Stimulated activated naive B cell treated with anti-CD40 and anti-IgM and Interleukin-4, amounts not matched to agents 10 μg/mL and 1 μg/mL and 100 μg/mL, for 72 hours (primary cell): ENCODE results near the gene AMPH.

Experiments used
- ATAC-seq, 2 donors: fragments of 150-1000 bp; cut with Tn5 transposase; replicated peaks; 2 replicates each; pipeline ENCODE4 v1.10.0; 2021; ENCODE audit warnings: moderate library complexity in 1 of 2
- DNase-seq: peaks from one replicate; pipeline ENCODE4 v3.0.0; 2021
- H3K27ac Mint-ChIP-seq: one replicate; pipeline ENCODE4 v1.8.0; 2022; ENCODE audit warnings: mild to moderate bottlenecking, mixed read lengths
- H3K27me3 Mint-ChIP-seq, 2 donors: one replicate each; pipeline ENCODE4 v1.8.0; 2022; ENCODE audit warnings: mixed read lengths in 2 of 2
- H3K36me3 Mint-ChIP-seq, 2 donors: one replicate each; pipeline ENCODE4 v1.8.0; 2022; ENCODE audit warnings: mixed read lengths in 2 of 2, mild to moderate bottlenecking in 1 of 2
- H3K4me1 Mint-ChIP-seq, 2 donors: one replicate each; pipeline ENCODE4 v1.8.0; 2022; ENCODE audit warnings: mixed read lengths in 2 of 2, mild to moderate bottlenecking in 1 of 2
- H3K4me3 Mint-ChIP-seq, 2 donors: one replicate each; pipeline ENCODE4 v1.8.0; 2022; ENCODE audit warnings: mild to moderate bottlenecking in 2 of 2, mixed read lengths in 2 of 2, moderate library complexity in 1 of 2
- H3K9me3 Mint-ChIP-seq, 2 donors: one replicate each; pipeline ENCODE4 v1.8.0; 2022; ENCODE audit warnings: mixed read lengths in 2 of 2, mild to moderate bottlenecking in 1 of 2

AMPH gene

GRCh38 chr7:38545977-38546376 is 85.2 kb downstream of the AMPH start:
- DNase-seq (no peak), ATAC-seq (no peak)
- no peaks in the 10 kb centered on the region for H3K4me1 Mint-ChIP-seq
- H3K36me3 Mint-ChIP-seq, result no peaks in the 10 kb centered on the region
- H3K27me3 Mint-ChIP-seq, result peaks cover 4 to 10% of the 10 kb centered on the region in 2 donors
- no peak overlapping the region for H3K4me3 Mint-ChIP-seq
- H3K9me3 Mint-ChIP-seq, result no peaks in the 10 kb centered on the region
- no peak overlapping the region for H3K27ac Mint-ChIP-seq

- Mint-ChIP-seq H3K27ac (no peak overlapping the region), H3K4me3 (no peak overlapping the region), H3K9me3 (no peaks in the 10 kb centered on the region), H3K4me1 (no peaks in the 10 kb centered on the region), H3K27me3 (peaks cover 0 to 7% of the 10 kb centered on the region in 2 donors), H3K36me3 (no peaks in the 10 kb centered on the region)
- DNase-seq, result no peak
- ATAC-seq, result no peak
Measured at GRCh38 chr7:38542156-38542555, 89.0 kb downstream of the AMPH start.

- H3K27ac Mint-ChIP-seq, result no peak overlapping the region
- H3K9me3 Mint-ChIP-seq, result no peaks in the 10 kb centered on the region
- DNase-seq (no peak), ATAC-seq (no peak)
- H3K36me3 Mint-ChIP-seq, result no peaks in the 10 kb centered on the region
- no peak overlapping the region for H3K4me3 Mint-ChIP-seq
- H3K27me3 Mint-ChIP-seq, result peaks cover 0 to under 1% of the 10 kb centered on the region in 2 donors
- H3K4me1 Mint-ChIP-seq, result no peaks in the 10 kb centered on the region
Measured at GRCh38 chr7:38541440-38541839, 89.7 kb downstream of the AMPH start.

DNA sequence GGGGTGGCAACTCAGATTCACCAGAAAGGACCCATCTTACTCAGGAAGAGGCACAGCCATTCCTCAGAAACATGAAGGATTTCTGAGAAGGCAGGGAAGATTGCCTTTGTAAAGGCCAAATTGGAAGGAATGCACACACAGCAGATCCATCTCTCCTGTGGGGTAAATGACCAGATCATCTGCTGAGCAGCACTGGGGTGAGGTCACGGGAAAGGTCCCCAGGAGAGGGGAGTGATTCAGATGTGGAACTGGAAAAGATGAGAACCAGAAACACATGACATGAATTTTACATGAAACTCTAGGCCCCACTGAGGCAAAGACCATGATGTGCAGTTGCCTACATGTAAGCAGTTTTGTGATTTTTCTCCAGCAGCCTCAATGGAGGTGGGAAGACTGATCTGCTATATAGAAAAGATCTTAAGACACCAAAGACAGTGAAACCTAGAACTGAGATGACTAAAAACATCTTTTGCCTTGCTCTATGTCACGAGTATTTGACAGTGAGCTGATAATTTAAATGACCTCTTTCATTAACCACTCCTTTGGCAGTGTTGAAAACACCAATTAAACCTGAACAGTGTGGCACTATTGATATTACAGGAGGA is 91.6 kb downstream of the AMPH start:
- no peaks in the 10 kb centered on the region for H3K9me3 Mint-ChIP-seq
- DNase-seq (no peak), ATAC-seq (no peak)
- H3K4me1 Mint-ChIP-seq, result no peaks in the 10 kb centered on the region
- no peak overlapping the region for H3K27ac Mint-ChIP-seq
- no peaks in the 10 kb centered on the region for H3K36me3 Mint-ChIP-seq
- H3K4me3 Mint-ChIP-seq, result no peak overlapping the region
- no peaks in the 10 kb centered on the region for H3K27me3 Mint-ChIP-seq

- Mint-ChIP-seq H3K27ac (no peak overlapping the region), H3K27me3 (peaks cover 10 to 17% of the 10 kb centered on the region in 2 donors), H3K4me3 (no peak overlapping the region), H3K9me3 (no peaks in the 10 kb centered on the region), H3K4me1 (peaks cover 3 to 4% of the 10 kb centered on the region in 2 donors), H3K36me3 (no peaks in the 10 kb centered on the region)
- DNase-seq (no peak), ATAC-seq (no peak)
Measured at GRCh38 chr7:38535073-38535472, 96.1 kb downstream of the AMPH start.

DNA sequence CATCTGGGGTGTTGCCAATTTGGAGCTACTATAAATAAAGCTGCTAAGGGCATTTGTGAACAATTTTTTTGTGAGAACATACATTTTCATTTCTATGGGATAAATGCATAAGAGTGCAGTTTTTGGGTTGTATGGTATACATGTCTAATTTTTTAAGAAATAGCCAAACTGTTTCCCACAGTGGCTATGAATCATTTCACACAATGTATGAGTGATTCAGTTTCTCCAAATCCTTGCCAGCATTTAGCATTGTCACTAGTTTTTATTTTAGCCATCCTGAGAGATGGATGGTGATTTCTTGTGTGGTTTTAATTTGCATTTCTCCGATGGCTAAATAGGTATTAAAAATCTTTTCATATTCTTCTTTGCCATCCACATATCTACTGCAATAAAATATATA is 105.3 kb downstream of the AMPH start:
- Mint-ChIP-seq H3K36me3 (no peaks in the 10 kb centered on the region), H3K27ac (no peak overlapping the region), H3K4me1 (peaks cover under 1 to 2% of the 10 kb centered on the region in 2 donors), H3K9me3 (no peaks in the 10 kb centered on the region), H3K4me3 (no peak overlapping the region), H3K27me3 (peaks cover under 1 to 7% of the 10 kb centered on the region in 2 donors)
- no peak for ATAC-seq
- DNase-seq, result no peak

DNA sequence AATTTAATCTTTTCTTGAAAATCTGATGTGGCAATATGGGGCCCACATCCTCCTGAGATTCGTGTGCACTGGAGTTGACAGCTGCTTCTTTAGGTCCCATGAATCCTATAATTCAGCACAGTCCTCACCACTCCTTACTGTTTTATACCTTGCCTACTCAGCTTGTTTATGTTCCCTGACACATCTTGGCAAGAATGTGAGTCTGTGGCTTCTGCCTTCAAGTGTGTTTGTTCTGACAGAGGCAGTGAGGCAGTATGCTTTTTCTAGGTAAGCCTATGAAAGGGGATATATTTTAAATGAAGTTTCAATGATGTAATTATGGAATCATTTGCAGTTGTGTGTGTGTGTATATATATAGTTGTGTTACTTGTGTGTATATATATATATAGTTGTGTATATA is 106.4 kb downstream of the AMPH start:
- H3K27ac Mint-ChIP-seq, result no peak overlapping the region
- H3K36me3 Mint-ChIP-seq, result no peaks in the 10 kb centered on the region
- H3K9me3 Mint-ChIP-seq, result no peaks in the 10 kb centered on the region
- no peak for DNase-seq
- H3K4me3 Mint-ChIP-seq, result no peak overlapping the region
- ATAC-seq, result no peak
- peaks cover 5 to 7% of the 10 kb centered on the region in 2 donors for H3K27me3 Mint-ChIP-seq
- H3K4me1 Mint-ChIP-seq, result no peaks in the 10 kb centered on the region

DNA sequence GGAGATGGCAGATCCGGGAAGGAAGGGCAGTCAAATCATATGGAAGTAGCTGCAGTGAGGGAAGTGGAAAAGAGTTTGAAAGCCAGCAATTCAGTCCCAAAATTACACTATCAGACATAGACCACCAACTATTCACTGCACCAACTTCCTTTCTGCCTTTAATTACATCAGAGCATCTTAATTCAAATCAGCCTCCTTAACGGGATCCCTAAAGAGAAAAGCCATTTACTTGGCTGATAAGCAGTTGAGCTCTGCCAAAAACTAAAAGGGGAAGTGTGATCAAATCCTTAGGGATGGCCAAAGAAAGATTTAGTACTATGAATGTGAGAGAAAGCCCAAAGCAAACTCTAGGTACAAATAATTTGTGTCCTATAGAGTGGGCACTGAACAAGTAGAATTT is 110.4 kb downstream of the AMPH start:
- Mint-ChIP-seq H3K27me3 (peaks cover 0 to 5% of the 10 kb centered on the region in 2 donors), H3K4me1 (no peaks in the 10 kb centered on the region), H3K36me3 (no peaks in the 10 kb centered on the region), H3K27ac (no peak overlapping the region), H3K4me3 (no peak overlapping the region), H3K9me3 (peaks cover 3 to 11% of the 10 kb centered on the region in 2 donors)
- DNase-seq, result no peak
- ATAC-seq, result no peak

DNA sequence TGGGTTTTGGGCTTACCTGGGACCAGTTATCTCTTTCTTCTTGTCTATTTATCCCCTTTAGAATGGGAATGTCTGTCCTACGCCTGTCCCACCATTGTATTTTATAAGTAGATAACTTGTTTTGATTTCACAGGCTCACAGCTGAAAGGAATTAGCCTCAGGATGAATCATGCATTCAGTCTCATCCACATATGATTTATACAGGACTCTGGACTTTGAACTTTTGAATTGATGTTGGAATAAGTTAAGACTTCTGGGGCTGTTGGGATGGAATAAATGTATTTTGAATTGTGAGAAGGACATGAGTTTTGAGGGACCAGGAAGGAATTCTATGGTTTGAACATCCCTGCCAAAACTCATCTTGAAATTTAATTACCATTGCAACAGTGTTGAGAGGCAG is 112.6 kb downstream of the AMPH start:
- ATAC-seq, result no peak
- DNase-seq, result no peak
- Mint-ChIP-seq H3K27me3 (peaks cover 0 to 5% of the 10 kb centered on the region in 2 donors), H3K27ac (no peak overlapping the region), H3K4me3 (no peak overlapping the region), H3K4me1 (no peaks in the 10 kb centered on the region), H3K9me3 (peaks cover 15 to 17% of the 10 kb centered on the region in 2 donors), H3K36me3 (no peaks in the 10 kb centered on the region)

DNA sequence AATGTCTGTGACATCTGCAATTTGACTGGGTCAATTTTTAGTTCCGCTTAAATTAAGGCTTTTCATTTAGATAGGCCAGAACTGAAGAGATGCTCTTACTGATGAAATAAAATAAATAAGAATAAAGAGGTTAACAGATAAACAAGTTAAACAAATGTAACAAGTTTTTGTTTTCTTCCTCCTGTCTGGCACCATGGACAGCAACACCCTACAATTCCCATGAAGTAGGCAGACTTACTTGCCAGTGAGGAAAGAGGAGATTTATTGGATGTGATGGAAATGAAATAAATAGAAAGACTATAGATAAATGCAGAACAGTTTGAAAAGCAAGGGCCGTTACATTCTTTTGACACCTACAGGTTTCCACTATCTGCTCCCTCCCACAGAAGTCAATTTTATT is 118.5 kb downstream of the AMPH start:
- Mint-ChIP-seq H3K4me3 (no peak overlapping the region), H3K9me3 (peaks cover 15 to 17% of the 10 kb centered on the region in 2 donors), H3K27ac (no peak overlapping the region), H3K4me1 (no peaks in the 10 kb centered on the region), H3K27me3 (no peaks in the 10 kb centered on the region), H3K36me3 (no peaks in the 10 kb centered on the region)
- ATAC-seq, result no peak
- DNase-seq, result no peak

GRCh38 chr7:38512291-38512690 is 118.9 kb downstream of the AMPH start:
- no peak for DNase-seq

GRCh38 chr7:38507384-38507783 is 123.8 kb downstream of the AMPH start:
- Mint-ChIP-seq H3K4me1 (no peaks in the 10 kb centered on the region), H3K4me3 (no peak overlapping the region), H3K36me3 (no peaks in the 10 kb centered on the region), H3K27me3 (peaks cover 6 to 15% of the 10 kb centered on the region in 2 donors), H3K9me3 (no peaks in the 10 kb centered on the region), H3K27ac (no peak overlapping the region)
- no peak for DNase-seq
- ATAC-seq, result no peak

More at GRCh38 chr7:38512291-38512690, 118.9 kb downstream of the AMPH start:
- Mint-ChIP-seq H3K4me1 (no peaks in the 10 kb centered on the region), H3K9me3 (peaks cover 15% of the 10 kb centered on the region in 2 donors), H3K27ac (no peak overlapping the region), H3K36me3 (no peaks in the 10 kb centered on the region), H3K27me3 (no peaks in the 10 kb centered on the region), H3K4me3 (no peak overlapping the region)
- ATAC-seq, result no peak

GRCh38 chr7:38506756-38507155 is 124.4 kb downstream of the AMPH start:
- H3K9me3 Mint-ChIP-seq, result no peaks in the 10 kb centered on the region
- H3K27ac Mint-ChIP-seq, result no peak overlapping the region
- no peaks in the 10 kb centered on the region for H3K36me3 Mint-ChIP-seq
- DNase-seq (no peak), ATAC-seq (no peak)
- H3K4me1 Mint-ChIP-seq, result no peaks in the 10 kb centered on the region
- peaks cover 6 to 15% of the 10 kb centered on the region in 2 donors for H3K27me3 Mint-ChIP-seq
- no peak overlapping the region for H3K4me3 Mint-ChIP-seq

GRCh38 chr7:38506004-38506403 is 125.2 kb downstream of the AMPH start:
- ATAC-seq, result no peak
- Mint-ChIP-seq H3K27me3 (peaks cover 6 to 15% of the 10 kb centered on the region in 2 donors), H3K9me3 (no peaks in the 10 kb centered on the region), H3K4me3 (no peak overlapping the region), H3K4me1 (no peaks in the 10 kb centered on the region), H3K27ac (no peak overlapping the region), H3K36me3 (no peaks in the 10 kb centered on the region)
- no peak for DNase-seq

GRCh38 chr7:38504684-38505083 is 126.5 kb downstream of the AMPH start:
- H3K4me3 Mint-ChIP-seq, result no peak overlapping the region
- H3K36me3 Mint-ChIP-seq, result no peaks in the 10 kb centered on the region
- H3K9me3 Mint-ChIP-seq, result no peaks in the 10 kb centered on the region
- H3K27me3 Mint-ChIP-seq, result peaks cover 9 to 19% of the 10 kb centered on the region in 2 donors
- no peaks in the 10 kb centered on the region for H3K4me1 Mint-ChIP-seq
- DNase-seq (no peak), ATAC-seq (no peak)
- no peak overlapping the region for H3K27ac Mint-ChIP-seq

- Mint-ChIP-seq H3K27ac (no peak overlapping the region), H3K9me3 (no peaks in the 10 kb centered on the region), H3K4me1 (no peaks in the 10 kb centered on the region), H3K36me3 (no peaks in the 10 kb centered on the region), H3K4me3 (no peak overlapping the region), H3K27me3 (peaks cover 19 to 25% of the 10 kb centered on the region in 2 donors)
- no peak for DNase-seq
- ATAC-seq, result no peak
Measured at GRCh38 chr7:38502848-38503247, 128.3 kb downstream of the AMPH start.
